ENCODE data around the gene MLPH. TPM values are rescaled to one million over a fixed set of nuclear protein-coding genes. Genes with fewer than 3 reads are reported as not detected.

The MLPH gene
- total and polyA plus RNA-seq, 7 donors: 0.91 to 7.8 (median 2.4) TPM

- ATAC-seq (no peak), DNase-seq (no peak)
- intact Hi-C loops (cut with DNase I): no loop called here
- 85 to 88% (median 85%) methylated on average over 6 of the region's 6 CpGs for WGBS, 3 donors
- Histone ChIP-seq H3K9me3 (peaks cover 20% of the 10 kb centered on the region), H3K27me3 (ENCODE audit: insufficient read depth in 3 of 3, low read length in 2 of 3) (peaks cover 0 to 11% (median 5%) of the 10 kb centered on the region in 3 donors), H3K4me1 (no peaks in the 10 kb centered on the region), H3K36me3 (ENCODE audit: insufficient read depth in 1 of 2, low read depth in 1 of 2) (no peaks in the 10 kb centered on the region), H3K27ac (no peak overlapping the region), H3K4me3 (no peak overlapping the region)
- no peak for TF ChIP-seq CTCF (IDR thresholded peaks at IDR 0.05)
Measured at GRCh38 chr2:237490795-237491194, 3.7 kb downstream of the MLPH start.

- no peak for TF ChIP-seq CTCF (IDR thresholded peaks at IDR 0.05)
- no peak overlapping the region for H3K27ac ChIP-seq
- no peaks in the 10 kb centered on the region for H3K36me3 ChIP-seq (ENCODE audit: insufficient read depth in 1 of 2, low read depth in 1 of 2)
- no peak for DNase-seq
- ATAC-seq: no peak
- intact Hi-C loops (cut with DNase I): no loop called here
- peaks cover 20% of the 10 kb centered on the region for H3K9me3 ChIP-seq
- 89 to 91% (median 89%) methylated on average over 8 of the region's 8 CpGs for WGBS, 3 donors
- H3K4me1 ChIP-seq: no peaks in the 10 kb centered on the region
- peaks cover 0 to 11% (median 6%) of the 10 kb centered on the region in 3 donors for H3K27me3 ChIP-seq (ENCODE audit: insufficient read depth in 3 of 3, low read length in 2 of 3)
- H3K4me3 ChIP-seq: no peak overlapping the region
Measured at GRCh38 chr2:237491515-237492118, 4.6 kb downstream of the MLPH start.

GRCh38 chr2:237492137-237492890 lies 5.3 kb downstream of the MLPH start:
- WGBS, 3 donors: 82 to 94% (median 84%) methylated on average over 6 of the region's 6 CpGs
- DNase-seq (no peak), ATAC-seq (no peak)
- H3K36me3 ChIP-seq (ENCODE audit: insufficient read depth in 1 of 2, low read depth in 1 of 2): no peaks in the 10 kb centered on the region
- no peak for TF ChIP-seq CTCF (IDR thresholded peaks at IDR 0.05)
- intact Hi-C loops (cut with DNase I): no loop called here
- no peak overlapping the region for H3K27ac ChIP-seq
- H3K27me3 ChIP-seq (ENCODE audit: insufficient read depth in 3 of 3, low read length in 2 of 3): peaks cover 0 to 6% (median 6%) of the 10 kb centered on the region in 3 donors
- H3K4me1 ChIP-seq: no peaks in the 10 kb centered on the region
- peaks cover 20% of the 10 kb centered on the region for H3K9me3 ChIP-seq
- no peak overlapping the region for H3K4me3 ChIP-seq

- Histone ChIP-seq H3K36me3 (ENCODE audit: insufficient read depth in 1 of 2, low read depth in 1 of 2) (no peaks in the 10 kb centered on the region), H3K27me3 (ENCODE audit: insufficient read depth in 3 of 3, low read length in 2 of 3) (peaks cover 0 to 7% (median 0%) of the 10 kb centered on the region in 3 donors), H3K4me3 (no peak overlapping the region), H3K4me1 (no peaks in the 10 kb centered on the region), H3K27ac (no peak overlapping the region), H3K9me3 (peaks cover 20% of the 10 kb centered on the region)
- intact Hi-C loops (cut with DNase I): no loop called here
- DNase-seq (no peak), ATAC-seq (no peak)
- TF ChIP-seq CTCF (IDR thresholded peaks at IDR 0.05): no peak
- 78 to 84% (median 83%) methylated on average over 5 of the region's 5 CpGs for WGBS, 3 donors
Measured at GRCh38 chr2:237494066-237494465, 7.0 kb downstream of the MLPH start.

Measured in psoas muscle (tissue), 8 donors.